Measurements from ENCODE around the gene DNPH1. TPM values are rescaled to one million over a fixed set of nuclear protein-coding genes. Genes with fewer than 3 reads are reported as not detected.

The DNPH1 gene
- total and polyA plus RNA-seq, 12 donors = 33.7 to 229 (median 121) TPM

- Histone ChIP-seq H3K9me3 (replicated peaks in 1 of 3) (no peaks in the 10 kb centered on the region), H3K4me1 (replicated peaks in 1 of 2) (peaks cover 6 to 13% of the 10 kb centered on the region in 2 donors), H3K36me3 (replicated peaks in 1 of 2) (no peaks in the 10 kb centered on the region), H3K27ac (no peak overlapping the region), H3K4me3 (no peak overlapping the region), H3K27me3 (no peaks in the 10 kb centered on the region)
- peak; percentile 78 to 91 (median 88) for DNase-seq
- 48 to 53% (median 51%) methylated on average over 10 to 12 of the region's 12 CpGs for WGBS, 4 donors
- TF ChIP-seq CTCF (IDR thresholded peaks at IDR 0.05) (peak; percentile 58 to 88 (median 80)), POLR2A (IDR thresholded peaks at IDR 0.05) (no peak)
- intact Hi-C loops (cut with DNase I) = loop anchor here in 1 of 2 donors (2.0 kb wide), 1 partner anchor 71 kb away; no protein-coding TSS in a partner anchor
These were observed 34.3 kb upstream of the DNPH1 start for GRCh38 chr6:43263314-43264178.

GRCh38 chr6:43262780-43263313 lies 33.6 kb upstream of the DNPH1 start:
- intact Hi-C loops (cut with DNase I) = loop anchor here in 1 of 2 donors (2.0 kb wide), 1 partner anchor 72 kb away; no protein-coding TSS in a partner anchor
- DNase-seq = no peak
- no peaks in the 10 kb centered on the region for H3K9me3 ChIP-seq (replicated peaks in 1 of 3)
- no peaks in the 10 kb centered on the region for H3K36me3 ChIP-seq (replicated peaks in 1 of 2)
- H3K4me1 ChIP-seq (replicated peaks in 1 of 2) = peaks cover 3 to 6% of the 10 kb centered on the region in 2 donors
- H3K27me3 ChIP-seq = no peaks in the 10 kb centered on the region
- TF ChIP-seq POLR2A (IDR thresholded peaks at IDR 0.05) = no peak
- TF ChIP-seq CTCF (IDR thresholded peaks at IDR 0.05) = no peak
- 81 to 93% (median 85%) methylated on average over 21 to 39 of the region's 39 CpGs; no CpG with 5 or more reads in 1 of the 4 donors for WGBS, 4 donors
- H3K4me3 ChIP-seq = no peak overlapping the region
- no peak overlapping the region for H3K27ac ChIP-seq

- Histone ChIP-seq H3K4me1 (replicated peaks in 1 of 2) (no peaks in the 10 kb centered on the region), H3K27me3 (no peaks in the 10 kb centered on the region), H3K4me3 (no peak overlapping the region), H3K9me3 (replicated peaks in 1 of 3) (no peaks in the 10 kb centered on the region), H3K36me3 (replicated peaks in 1 of 2) (no peaks in the 10 kb centered on the region), H3K27ac (no peak overlapping the region)
- no peak for DNase-seq
- TF ChIP-seq CTCF (IDR thresholded peaks at IDR 0.05) = no peak
- TF ChIP-seq POLR2A (IDR thresholded peaks at IDR 0.05) = no peak
- intact Hi-C loops (cut with DNase I) = loop anchor here in 1 of 2 donors (2.0 kb wide), 1 partner anchor 73 kb away; no protein-coding TSS in a partner anchor
- WGBS, 4 donors = 77 to 82% (median 81%) methylated on average over 13 to 14 of the region's 14 CpGs
These were observed 32.9 kb upstream of the DNPH1 start for GRCh38 chr6:43262000-43262779.

GRCh38 chr6:43261198-43261597 lies 31.9 kb upstream of the DNPH1 start:
- TF ChIP-seq CTCF (IDR thresholded peaks at IDR 0.05) = no peak
- TF ChIP-seq POLR2A (IDR thresholded peaks at IDR 0.05) = no peak
- Histone ChIP-seq H3K4me3 (no peak overlapping the region), H3K27me3 (no peaks in the 10 kb centered on the region), H3K27ac (no peak overlapping the region), H3K9me3 (replicated peaks in 1 of 3) (no peaks in the 10 kb centered on the region), H3K36me3 (replicated peaks in 1 of 2) (no peaks in the 10 kb centered on the region), H3K4me1 (replicated peaks in 1 of 2) (no peaks in the 10 kb centered on the region)
- 81 to 89% (median 83%) methylated on average over 5 of the region's 5 CpGs for WGBS, 4 donors
- intact Hi-C loops (cut with DNase I) = no loop called here
- DNase-seq = no peak
